Measurements from ENCODE around the gene NOTUM. TPM values are rescaled to one million over a fixed set of nuclear protein-coding genes. Genes with fewer than 3 reads are reported as not detected.

Gene NOTUM
- total RNA-seq, 6 donors from 2014 or later: 0.89 to 5.0 (median 2.3) TPM

DNA sequence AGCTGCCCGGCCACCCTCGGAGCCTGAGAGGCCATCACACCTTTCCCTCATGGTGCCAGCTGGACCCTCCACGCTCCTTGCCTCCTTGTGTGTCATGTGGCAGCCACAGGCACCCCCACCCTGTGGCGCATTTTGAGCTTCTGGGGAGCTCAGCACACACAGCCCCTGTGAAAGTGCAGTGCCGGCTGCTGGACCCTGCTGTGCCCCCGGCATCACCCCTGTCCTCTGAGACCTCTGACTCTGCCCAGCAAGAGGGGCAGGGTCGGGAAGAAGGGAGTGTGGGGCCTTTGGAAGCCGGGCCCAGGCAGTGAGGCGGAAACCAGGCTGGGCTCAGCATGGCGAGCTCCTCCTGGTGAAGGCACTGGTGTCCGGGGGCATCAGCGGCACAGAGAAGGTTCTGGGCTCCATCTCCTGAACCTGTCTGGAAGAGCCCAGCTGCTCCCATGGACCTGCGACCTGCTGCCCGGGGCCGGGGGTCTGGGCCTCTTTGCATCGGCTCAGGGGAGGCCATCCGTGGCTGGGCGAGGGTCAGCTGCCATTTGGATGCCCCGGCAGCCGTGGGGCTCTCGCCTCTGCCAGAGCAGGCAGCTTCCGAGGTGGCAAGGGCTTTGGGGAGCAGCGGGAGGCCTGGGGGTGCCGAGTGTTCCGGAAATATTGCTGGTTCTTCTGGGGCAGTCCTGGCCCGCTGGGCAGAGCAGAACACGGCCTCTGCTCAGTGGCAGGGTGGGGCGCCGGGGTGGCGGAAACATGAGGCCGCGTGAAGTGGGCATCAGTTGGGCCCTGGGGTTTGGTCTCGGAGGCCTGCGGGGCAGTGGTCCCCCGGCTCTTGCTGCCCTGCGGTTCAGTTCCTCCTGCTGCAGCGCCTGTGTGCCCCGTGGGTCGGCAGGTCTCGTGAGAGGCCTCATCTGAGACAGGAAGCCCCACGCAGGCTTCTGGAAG is 43.8 kb upstream of the NOTUM start:
- Histone ChIP-seq H3K36me3 (peaks cover 0 to 5% (median 0%) of the 10 kb centered on the region in 4 donors), H3K4me1 (peaks cover 0 to 10% (median 6%) of the 10 kb centered on the region in 4 donors), H3K27ac (no peak overlapping the region), H3K9me3 (no peaks in the 10 kb centered on the region), H3K27me3 (no peaks in the 10 kb centered on the region), H3K4me3 (no peak overlapping the region)
- TF ChIP-seq POLR2AphosphoS5 (IDR thresholded peaks at IDR 0.05) (no peak), CTCF (IDR thresholded peaks at IDR 0.05) (no peak), POLR2A (IDR thresholded peaks at IDR 0.05) (no peak), EP300 (IDR thresholded peaks at IDR 0.05) (no peak)
- ATAC-seq (ENCODE audit: low FRiP score in 2 of 2) (no peak), DNase-seq (peak in 1 of 2 donors; percentile 74)
- 93 to 94% methylated on average over 24 to 37 of the region's 41 CpGs for WGBS, 2 donors

DNA sequence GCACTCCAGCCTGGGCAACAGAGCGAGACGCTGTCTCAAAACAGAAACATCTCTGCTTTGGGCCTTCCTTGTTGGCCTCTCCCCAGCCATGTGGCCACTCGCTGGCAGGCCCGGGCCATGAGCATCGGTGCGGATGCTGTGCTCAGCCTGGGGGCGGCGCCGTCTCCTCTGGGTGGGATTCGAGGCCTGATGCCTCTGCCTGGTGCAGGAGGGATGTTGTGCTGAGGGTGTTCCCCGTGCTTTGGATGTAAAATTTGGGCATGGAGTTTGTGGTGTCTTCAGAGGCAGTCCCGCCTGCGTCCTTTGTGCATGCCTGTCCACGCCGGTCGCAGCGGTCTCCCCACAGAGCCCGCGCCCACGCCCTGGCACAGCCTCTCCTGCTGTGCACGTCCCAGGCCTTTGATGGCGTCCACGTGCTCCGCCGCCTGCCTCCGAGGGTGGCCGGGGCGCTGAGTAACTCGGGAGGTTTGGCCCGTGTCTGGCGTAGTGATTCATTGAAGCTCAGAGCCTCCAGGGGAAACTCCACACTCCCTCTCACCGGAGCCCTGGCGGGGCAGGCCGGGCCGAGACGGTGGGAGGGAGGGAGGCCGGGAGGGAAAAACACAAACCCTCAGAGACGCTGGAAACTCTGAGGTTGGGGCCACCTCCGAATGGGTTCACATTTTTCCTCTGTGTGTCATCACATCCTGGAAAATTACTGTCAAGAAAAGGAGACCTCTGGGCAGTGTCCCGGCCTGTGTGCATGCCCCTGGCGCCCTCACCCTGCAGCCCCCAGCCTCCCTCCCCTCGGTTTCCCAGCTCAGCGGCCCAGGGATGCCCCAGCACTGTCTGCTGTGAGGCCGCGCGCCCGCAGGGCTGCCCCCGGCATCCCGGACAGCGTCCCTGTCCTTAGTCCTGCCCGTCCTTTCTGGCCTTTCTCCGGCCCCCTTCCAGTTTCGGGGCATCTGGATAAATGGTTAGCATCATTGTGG is 42.7 kb upstream of the NOTUM start:
- peaks cover 0 to 16% (median 7%) of the 10 kb centered on the region in 4 donors for H3K4me1 ChIP-seq
- no peaks in the 10 kb centered on the region for H3K9me3 ChIP-seq
- H3K27me3 ChIP-seq: no peaks in the 10 kb centered on the region
- DNase-seq: peak in 1 of 2 donors; percentile 88
- H3K4me3 ChIP-seq: no peak overlapping the region
- ATAC-seq (ENCODE audit: low FRiP score in 2 of 2): peak; percentile 1 to 83
- WGBS, 2 donors: 81 to 86% methylated on average over 28 to 33 of the region's 53 CpGs
- no peak overlapping the region for H3K27ac ChIP-seq
- no peaks in the 10 kb centered on the region for H3K36me3 ChIP-seq
- TF ChIP-seq POLR2AphosphoS5 (IDR thresholded peaks at IDR 0.05) (no peak), EP300 (IDR thresholded peaks at IDR 0.05) (no peak), POLR2A (IDR thresholded peaks at IDR 0.05) (no peak), CTCF (IDR thresholded peaks at IDR 0.05) (no peak)

DNA sequence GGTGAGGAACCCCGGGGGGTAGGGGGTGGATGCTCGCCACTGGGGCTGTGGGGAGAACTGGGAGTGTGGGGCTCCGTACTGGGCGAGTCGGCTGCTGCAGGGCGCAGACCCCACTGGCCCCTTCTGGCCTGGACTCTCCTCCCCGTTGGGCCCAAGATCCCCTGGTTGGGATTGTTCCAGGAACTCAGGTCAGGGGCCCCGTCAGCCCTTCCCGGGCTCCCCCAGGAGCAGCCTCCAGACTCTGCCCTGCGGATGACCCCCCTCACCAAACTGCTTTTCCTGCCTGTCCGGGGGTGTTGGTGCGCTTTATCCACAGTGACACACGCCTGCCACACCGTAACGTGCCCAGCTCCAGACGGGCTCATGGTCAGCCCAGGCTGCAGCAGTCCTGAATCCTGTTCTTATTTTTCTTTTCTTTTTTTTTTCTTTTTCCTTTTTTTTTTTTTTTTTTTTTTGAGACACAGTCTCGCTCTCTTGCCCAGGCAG is 40.6 kb upstream of the NOTUM start:
- Histone ChIP-seq H3K27me3 (no peaks in the 10 kb centered on the region), H3K4me3 (no peak overlapping the region), H3K9me3 (no peaks in the 10 kb centered on the region), H3K27ac (no peak overlapping the region), H3K36me3 (peaks cover 0 to 6% (median 4%) of the 10 kb centered on the region in 4 donors), H3K4me1 (peaks cover 0 to 16% (median 7%) of the 10 kb centered on the region in 4 donors)
- ATAC-seq (ENCODE audit: low FRiP score in 2 of 2) (no peak), DNase-seq (peak in 1 of 2 donors; percentile 53)
- 88 to 93% methylated on average over 9 to 12 of the region's 17 CpGs for WGBS, 2 donors
- TF ChIP-seq POLR2AphosphoS5 (IDR thresholded peaks at IDR 0.05) (no peak), CTCF (IDR thresholded peaks at IDR 0.05) (no peak), EP300 (IDR thresholded peaks at IDR 0.05) (no peak), POLR2A (IDR thresholded peaks at IDR 0.05) (no peak)

GRCh38 chr17:82000803-82001570 is 40.0 kb upstream of the NOTUM start:
- Histone ChIP-seq H3K4me3 (no peak overlapping the region), H3K9me3 (no peaks in the 10 kb centered on the region), H3K27me3 (no peaks in the 10 kb centered on the region), H3K4me1 (peaks cover 0 to 16% (median 7%) of the 10 kb centered on the region in 4 donors), H3K27ac (peak overlapping the region in 1 of 4 donors; percentile 21), H3K36me3 (peaks cover 0 to 10% (median 8%) of the 10 kb centered on the region in 4 donors)
- DNase-seq: peak in 1 of 2 donors; percentile 82
- WGBS, 2 donors: 81 to 85% methylated on average over 13 to 19 of the region's 32 CpGs
- no peak for TF ChIP-seq POLR2A (IDR thresholded peaks at IDR 0.05)
- TF ChIP-seq CTCF (IDR thresholded peaks at IDR 0.05): no peak
- TF ChIP-seq POLR2AphosphoS5 (IDR thresholded peaks at IDR 0.05): no peak
- no peak for TF ChIP-seq EP300 (IDR thresholded peaks at IDR 0.05)
- ATAC-seq (ENCODE audit: low FRiP score in 2 of 2): no peak

Measured in upper lobe of left lung (tissue), 6 donors.